ENCODE measurements around the gene SAMHD1.

Gene SAMHD1

GRCh38 chr20:36856691-36857635 lies 94.5 kb downstream of the SAMHD1 start:
- ATAC-seq (ENCODE audit: insufficient read depth, low read depth) (peak; percentile 10; the same call in 1 of the 3 replicates), DNase-seq (peak; percentile 51)
- peaks cover 51% of the 10 kb centered on the region for H4K20me1 ChIP-seq (ENCODE audit: insufficient read depth, low read length)
- H3K4me1 ChIP-seq (ENCODE audit: insufficient read depth, low read length), result peaks cover 18% of the 10 kb centered on the region
- peaks cover 36% of the 10 kb centered on the region for H3K36me3 ChIP-seq (ENCODE audit: insufficient read depth, low read length)
- no peaks in the 10 kb centered on the region for H3K27me3 ChIP-seq (ENCODE audit: insufficient read depth, low read length, poor library complexity)
- H2AFZ ChIP-seq (ENCODE audit: low read depth, low read length), result no peak overlapping the region
- H3K9ac ChIP-seq (ENCODE audit: low read depth, low read length), result no peak overlapping the region
- no peak overlapping the region for H3K4me2 ChIP-seq (ENCODE audit: insufficient read depth, low read length)
- peaks cover 65% of the 10 kb centered on the region for H3K79me2 ChIP-seq (ENCODE audit: insufficient read depth, low read length)
- H3K9me3 ChIP-seq (ENCODE audit: insufficient read depth, low read length, severe bottlenecking), result no peaks in the 10 kb centered on the region
- TF ChIP-seq CTCF (IDR thresholded peaks at IDR 0.05; ENCODE audit: borderline replicate concordance, extremely low read depth, low read length, poor library complexity, severe bottlenecking), result no peak
- TF ChIP-seq EZH2 (IDR thresholded peaks at IDR 0.05; ENCODE audit: borderline replicate concordance, low read depth, low read length, severe bottlenecking), result no peak
- H3K4me3 ChIP-seq (ENCODE audit: low read depth in 1 of 2, low read length in 2 of 2), result no peak overlapping the region
- no peak overlapping the region for H3K27ac ChIP-seq (ENCODE audit: low read length)

GRCh38 chr20:36856195-36856594 lies 95.3 kb downstream of the SAMHD1 start:
- H4K20me1 ChIP-seq (ENCODE audit: insufficient read depth, low read length), result peaks cover 44% of the 10 kb centered on the region
- H3K36me3 ChIP-seq (ENCODE audit: insufficient read depth, low read length), result peaks cover 30% of the 10 kb centered on the region
- H3K27me3 ChIP-seq (ENCODE audit: insufficient read depth, low read length, poor library complexity), result no peaks in the 10 kb centered on the region
- no peak overlapping the region for H3K4me3 ChIP-seq (ENCODE audit: low read depth in 1 of 2, low read length in 2 of 2)
- no peak for TF ChIP-seq CTCF (IDR thresholded peaks at IDR 0.05; ENCODE audit: borderline replicate concordance, extremely low read depth, low read length, poor library complexity, severe bottlenecking)
- TF ChIP-seq EZH2 (IDR thresholded peaks at IDR 0.05; ENCODE audit: borderline replicate concordance, low read depth, low read length, severe bottlenecking), result no peak
- H2AFZ ChIP-seq (ENCODE audit: low read depth, low read length), result no peak overlapping the region
- no peak overlapping the region for H3K4me2 ChIP-seq (ENCODE audit: insufficient read depth, low read length)
- H3K4me1 ChIP-seq (ENCODE audit: insufficient read depth, low read length), result peaks cover 11% of the 10 kb centered on the region
- no peaks in the 10 kb centered on the region for H3K9me3 ChIP-seq (ENCODE audit: insufficient read depth, low read length, severe bottlenecking)
- H3K79me2 ChIP-seq (ENCODE audit: insufficient read depth, low read length), result peaks cover 60% of the 10 kb centered on the region
- H3K27ac ChIP-seq (ENCODE audit: low read length), result no peak overlapping the region
- ATAC-seq (ENCODE audit: insufficient read depth, low read depth) (no peak), DNase-seq (no peak)
- H3K9ac ChIP-seq (ENCODE audit: low read depth, low read length), result no peak overlapping the region

- H3K27ac ChIP-seq (ENCODE audit: low read length), result no peak overlapping the region
- no peak overlapping the region for H2AFZ ChIP-seq (ENCODE audit: low read depth, low read length)
- H3K4me2 ChIP-seq (ENCODE audit: insufficient read depth, low read length), result no peak overlapping the region
- H3K27me3 ChIP-seq (ENCODE audit: insufficient read depth, low read length, poor library complexity), result no peaks in the 10 kb centered on the region
- peaks cover 40% of the 10 kb centered on the region for H4K20me1 ChIP-seq (ENCODE audit: insufficient read depth, low read length)
- H3K4me1 ChIP-seq (ENCODE audit: insufficient read depth, low read length), result 0 out of 2 replicates have a peak, but pooled peaks cover 4% of the 10 kb centered on the region
- DNase-seq, result no peak
- H3K4me3 ChIP-seq (ENCODE audit: low read depth in 1 of 2, low read length in 2 of 2), result no peak overlapping the region
- ATAC-seq (ENCODE audit: insufficient read depth, low read depth), result no peak
- no peaks in the 10 kb centered on the region for H3K9me3 ChIP-seq (ENCODE audit: insufficient read depth, low read length, severe bottlenecking)
- H3K9ac ChIP-seq (ENCODE audit: low read depth, low read length), result no peak overlapping the region
- H3K36me3 ChIP-seq (ENCODE audit: insufficient read depth, low read length), result peaks cover 25% of the 10 kb centered on the region
- TF ChIP-seq CTCF (IDR thresholded peaks at IDR 0.05; ENCODE audit: borderline replicate concordance, extremely low read depth, low read length, poor library complexity, severe bottlenecking), result no peak
- TF ChIP-seq EZH2 (IDR thresholded peaks at IDR 0.05; ENCODE audit: borderline replicate concordance, low read depth, low read length, severe bottlenecking), result no peak
- H3K79me2 ChIP-seq (ENCODE audit: insufficient read depth, low read length), result peaks cover 59% of the 10 kb centered on the region
These were observed 96.3 kb downstream of the SAMHD1 start for GRCh38 chr20:36855241-36855657.

Data from DND-41 (cell line).